Mesendoderm (in vitro differentiated cells): ENCODE data around the gene CYP4F8.

Source experiments
- DNase-seq: peaks from one replicate; pipeline ENCODE4 v3.0.0; 2013
- H2AK5ac ChIP-seq: 2 replicates; pipeline ENCODE4 v1.6.1; 2013; ENCODE audit warnings: low read length, inconsistent platforms
- H2BK120ac ChIP-seq: 2 replicates; pipeline ENCODE4 v1.6.1; 2013; ENCODE audit warnings: low read depth, mild to moderate bottlenecking, low read length, moderate library complexity, mixed read lengths
- H2BK15ac ChIP-seq: replicated peaks from 2 replicates; pipeline ENCODE4 v1.6.1; 2013; ENCODE audit warnings: low read depth, mild to moderate bottlenecking, moderate library complexity
- H2BK5ac ChIP-seq: 2 replicates; pipeline ENCODE4 v1.6.1; 2013; ENCODE audit warnings: low read length, inconsistent platforms
- H3K18ac ChIP-seq: 2 replicates; pipeline ENCODE4 v1.6.1; 2013; ENCODE audit warnings: mild to moderate bottlenecking, low read length, mixed read lengths
- H3K23ac ChIP-seq: one replicate; pipeline ENCODE4 v1.6.1; 2013; ENCODE audit warnings: low read length
- H3K27ac ChIP-seq: 2 replicates; pipeline ENCODE4 v1.5.1; 2013; ENCODE audit warnings: low read depth, mild to moderate bottlenecking, inconsistent platforms, low read length, moderate library complexity
- H3K27me3 ChIP-seq: 2 replicates; pipeline ENCODE4 v1.6.1; 2013; ENCODE audit warnings: low read length, control low read depth, mild to moderate bottlenecking, inconsistent platforms; ENCODE audit not compliant: insufficient read depth, poor library complexity
- H3K36me3 ChIP-seq: 2 replicates; pipeline ENCODE4 v1.6.1; 2013; ENCODE audit warnings: low read length, inconsistent platforms; ENCODE audit not compliant: control insufficient read depth, insufficient read depth
- H3K4ac ChIP-seq: one replicate; pipeline ENCODE4 v1.6.1; 2013; ENCODE audit warnings: low read depth, mild to moderate bottlenecking, low read length, moderate library complexity
- H3K4me1 ChIP-seq: 2 replicates; pipeline ENCODE4 v1.6.1; 2013; ENCODE audit warnings: low read depth, low read length, inconsistent platforms; ENCODE audit not compliant: control insufficient read depth
- H3K4me2 ChIP-seq: 2 replicates; pipeline ENCODE4 v1.6.1; 2013; ENCODE audit warnings: low read length
- H3K4me3 ChIP-seq: 2 replicates; pipeline ENCODE4 v1.5.1; 2013; ENCODE audit warnings: mild to moderate bottlenecking, low read length
- H3K56ac ChIP-seq: one replicate; pipeline ENCODE4 v1.6.1; 2013; ENCODE audit warnings: low read length
- H3K79me1 ChIP-seq: 2 replicates; pipeline ENCODE4 v1.6.1; 2013; ENCODE audit warnings: low read length, inconsistent platforms
- H3K79me2 ChIP-seq: 2 replicates; pipeline ENCODE4 v1.6.1; 2013; ENCODE audit warnings: mild to moderate bottlenecking, low read length; ENCODE audit not compliant: control insufficient read depth, insufficient read depth
- H3K9ac ChIP-seq: 2 replicates; pipeline ENCODE4 v1.6.1; 2013; ENCODE audit warnings: low read length, inconsistent platforms
- H4K5ac ChIP-seq: one replicate; pipeline ENCODE4 v1.6.1; 2013; ENCODE audit warnings: low read length
- H4K8ac ChIP-seq: one replicate; pipeline ENCODE4 v1.6.1; 2013; ENCODE audit warnings: low read depth, mild to moderate bottlenecking, control low read depth, low read length, moderate library complexity
- WGBS: extraction: QIAGEN DNeasy Blood & Tissue Kit; methylation state at CpG from one replicate; pipeline ENCODE4 v1.1.7; 2013; ENCODE audit warnings: low lambda C conversion rate, missing lambda C conversion rate; ENCODE audit not compliant: insufficient coverage; ENCODE audit errors: extremely low coverage; 5-methylcytosine and 5-hydroxymethylcytosine counted together

The CYP4F8 gene

GRCh38 chr19:15628236-15629002, 13.4 kb downstream of the CYP4F8 start:
- H2AK5ac ChIP-seq: no peak overlapping the region
- H3K23ac ChIP-seq: no peak overlapping the region
- DNase-seq: no peak
- H3K79me2 ChIP-seq: no peaks in the 10 kb centered on the region
- H3K18ac ChIP-seq: no peak overlapping the region
- H3K4me2 ChIP-seq: no peak overlapping the region
- no peak overlapping the region for H2BK120ac ChIP-seq
- no peaks in the 10 kb centered on the region for H3K27me3 ChIP-seq
- H3K79me1 ChIP-seq: no peaks in the 10 kb centered on the region
- H3K4ac ChIP-seq: no peak overlapping the region
- H3K56ac ChIP-seq: no peak overlapping the region
- H3K9ac ChIP-seq: no peak overlapping the region
- H4K8ac ChIP-seq: no peak overlapping the region
- no peak overlapping the region for H3K27ac ChIP-seq
- no peak overlapping the region for H2BK15ac ChIP-seq
- no peak overlapping the region for H3K4me3 ChIP-seq
- WGBS: no CpG with 5 or more reads among the region's 22 CpGs
- no peak overlapping the region for H2BK5ac ChIP-seq
- H4K5ac ChIP-seq: no peak overlapping the region
- H3K36me3 ChIP-seq: no peaks in the 10 kb centered on the region
- H3K4me1 ChIP-seq: no peaks in the 10 kb centered on the region

- no peaks in the 10 kb centered on the region for H3K27me3 ChIP-seq
- no peak overlapping the region for H4K5ac ChIP-seq
- H3K36me3 ChIP-seq: no peaks in the 10 kb centered on the region
- H3K79me2 ChIP-seq: no peaks in the 10 kb centered on the region
- H4K8ac ChIP-seq: no peak overlapping the region
- H2AK5ac ChIP-seq: no peak overlapping the region
- H3K4me3 ChIP-seq: no peak overlapping the region
- H3K56ac ChIP-seq: no peak overlapping the region
- no peak overlapping the region for H3K23ac ChIP-seq
- H3K4me2 ChIP-seq: no peak overlapping the region
- H3K4me1 ChIP-seq: no peaks in the 10 kb centered on the region
- WGBS: no CpG with 5 or more reads among the region's 25 CpGs
- H2BK120ac ChIP-seq: no peak overlapping the region
- no peak overlapping the region for H2BK5ac ChIP-seq
- no peak overlapping the region for H3K4ac ChIP-seq
- H3K27ac ChIP-seq: no peak overlapping the region
- no peak overlapping the region for H2BK15ac ChIP-seq
- H3K18ac ChIP-seq: no peak overlapping the region
- no peaks in the 10 kb centered on the region for H3K79me1 ChIP-seq
- H3K9ac ChIP-seq: no peak overlapping the region
- peak; percentile 56 for DNase-seq
Measured at GRCh38 chr19:15629003-15629880, 14.2 kb downstream of the CYP4F8 start.

GRCh38 chr19:15631817-15632216, 16.8 kb downstream of the CYP4F8 start:
- Histone ChIP-seq H3K27me3 (no peaks in the 10 kb centered on the region), H3K56ac (no peak overlapping the region), H3K4me1 (no peaks in the 10 kb centered on the region), H3K4me2 (no peak overlapping the region), H4K5ac (no peak overlapping the region), H3K36me3 (no peaks in the 10 kb centered on the region), H3K27ac (no peak overlapping the region), H2BK5ac (no peak overlapping the region), H3K4me3 (no peak overlapping the region), H4K8ac (no peak overlapping the region), H2AK5ac (no peak overlapping the region), H3K4ac (no peak overlapping the region), H2BK120ac (no peak overlapping the region), H3K79me1 (no peaks in the 10 kb centered on the region), H3K79me2 (no peaks in the 10 kb centered on the region), H3K9ac (no peak overlapping the region), H2BK15ac (no peak overlapping the region), H3K18ac (no peak overlapping the region), H3K23ac (no peak overlapping the region)
- peak; percentile 18 for DNase-seq
- no CpG with 5 or more reads among the region's 9 CpGs for WGBS

- H2BK120ac ChIP-seq: no peak overlapping the region
- DNase-seq: no peak
- H2BK15ac ChIP-seq: no peak overlapping the region
- no peaks in the 10 kb centered on the region for H3K4me1 ChIP-seq
- H3K4ac ChIP-seq: no peak overlapping the region
- H2AK5ac ChIP-seq: no peak overlapping the region
- no peak overlapping the region for H4K5ac ChIP-seq
- H3K27ac ChIP-seq: no peak overlapping the region
- no CpG with 5 or more reads among the region's 5 CpGs for WGBS
- H3K79me2 ChIP-seq: no peaks in the 10 kb centered on the region
- no peak overlapping the region for H2BK5ac ChIP-seq
- no peak overlapping the region for H3K9ac ChIP-seq
- H3K79me1 ChIP-seq: no peaks in the 10 kb centered on the region
- H4K8ac ChIP-seq: no peak overlapping the region
- no peaks in the 10 kb centered on the region for H3K36me3 ChIP-seq
- no peak overlapping the region for H3K23ac ChIP-seq
- H3K56ac ChIP-seq: no peak overlapping the region
- no peaks in the 10 kb centered on the region for H3K27me3 ChIP-seq
- no peak overlapping the region for H3K4me2 ChIP-seq
- H3K18ac ChIP-seq: no peak overlapping the region
- no peak overlapping the region for H3K4me3 ChIP-seq
Measured at GRCh38 chr19:15633082-15633835, 18.2 kb downstream of the CYP4F8 start.

GRCh38 chr19:15634105-15634504, 19.1 kb downstream of the CYP4F8 start:
- Histone ChIP-seq H3K4me1 (no peaks in the 10 kb centered on the region), H2AK5ac (no peak overlapping the region), H3K4me3 (no peak overlapping the region), H3K56ac (no peak overlapping the region), H4K5ac (no peak overlapping the region), H3K9ac (no peak overlapping the region), H2BK5ac (no peak overlapping the region), H3K23ac (no peak overlapping the region), H3K36me3 (no peaks in the 10 kb centered on the region), H4K8ac (no peak overlapping the region), H3K4ac (no peak overlapping the region), H3K18ac (no peak overlapping the region), H3K27me3 (no peaks in the 10 kb centered on the region), H3K79me1 (no peaks in the 10 kb centered on the region), H2BK15ac (no peak overlapping the region), H3K27ac (no peak overlapping the region), H3K4me2 (no peak overlapping the region), H3K79me2 (no peaks in the 10 kb centered on the region), H2BK120ac (no peak overlapping the region)
- DNase-seq: no peak
- WGBS: no CpG with 5 or more reads among the region's 3 CpGs
